SK-N-SH treated with all-trans-retinoic acid at 6 μM for 48 hours (cell line): Measurements from ENCODE around the gene TINAGL1.

Source experiments
- BACH2 ChIP-seq: fragments of 250-450 bp; sonication (Bioruptor Pico); IDR thresholded peaks from 2 replicates; pipeline ENCODE4 v1.9.0; 2021; ENCODE audit warnings: mild to moderate bottlenecking, borderline replicate concordance
- CSDC2 ChIP-seq: fragments of 250-450 bp; sonication (Bioruptor Pico); IDR thresholded peaks from 2 replicates; pipeline ENCODE4 v1.5.0; 2020; ENCODE audit warnings: mild to moderate bottlenecking, moderate library complexity
- RARB ChIP-seq: fragments of 250-450 bp; sonication (Bioruptor Pico); IDR thresholded peaks from 2 replicates; pipeline ENCODE4 v1.8.0; 2021; ENCODE audit warnings: mild to moderate bottlenecking, moderate library complexity
- TOX ChIP-seq: fragments of 250-450 bp; sonication (Bioruptor Pico); IDR thresholded peaks from 2 replicates; pipeline ENCODE4 v1.8.0; 2021; ENCODE audit warnings: mild to moderate bottlenecking, moderate library complexity, borderline replicate concordance
- ZFP3 ChIP-seq: fragments of 250-450 bp; sonication (Bioruptor Pico); IDR thresholded peaks from 2 replicates; pipeline ENCODE4 v1.5.0; 2020; ENCODE audit warnings: mild to moderate bottlenecking, moderate library complexity
- ZFP30 ChIP-seq: fragments of 450-650 bp; formaldehyde crosslinking; IDR thresholded peaks from 2 replicates; pipeline ENCODE4 v1.5.0; 2022; ENCODE audit warnings: mild to moderate bottlenecking, moderate library complexity
- ZNF70 ChIP-seq: fragments of 450-650 bp; formaldehyde crosslinking; IDR thresholded peaks from 2 replicates; pipeline ENCODE4 v1.5.0; 2020; ENCODE audit warnings: mild to moderate bottlenecking, moderate library complexity
- TF ChIP-seq, protein P1 (sequence below): fragments of 250-450 bp; sonication (Bioruptor Pico); IDR thresholded peaks from 2 replicates; pipeline ENCODE4 v1.5.0; 2020; ENCODE audit warnings: mild to moderate bottlenecking, moderate library complexity
- TF ChIP-seq, protein P2 (sequence below): fragments of 250-450 bp; sonication (Bioruptor Pico); IDR thresholded peaks from 2 replicates; pipeline ENCODE4 v1.8.0; 2021; ENCODE audit warnings: low read depth, mild to moderate bottlenecking, moderate library complexity, borderline replicate concordance
- TF ChIP-seq, protein P3 (sequence below): fragments of 250-450 bp; sonication (Bioruptor Pico); IDR thresholded peaks from 2 replicates; pipeline ENCODE4 v1.8.0; 2020; ENCODE audit warnings: mild to moderate bottlenecking, moderate library complexity, borderline replicate concordance

DNA sequence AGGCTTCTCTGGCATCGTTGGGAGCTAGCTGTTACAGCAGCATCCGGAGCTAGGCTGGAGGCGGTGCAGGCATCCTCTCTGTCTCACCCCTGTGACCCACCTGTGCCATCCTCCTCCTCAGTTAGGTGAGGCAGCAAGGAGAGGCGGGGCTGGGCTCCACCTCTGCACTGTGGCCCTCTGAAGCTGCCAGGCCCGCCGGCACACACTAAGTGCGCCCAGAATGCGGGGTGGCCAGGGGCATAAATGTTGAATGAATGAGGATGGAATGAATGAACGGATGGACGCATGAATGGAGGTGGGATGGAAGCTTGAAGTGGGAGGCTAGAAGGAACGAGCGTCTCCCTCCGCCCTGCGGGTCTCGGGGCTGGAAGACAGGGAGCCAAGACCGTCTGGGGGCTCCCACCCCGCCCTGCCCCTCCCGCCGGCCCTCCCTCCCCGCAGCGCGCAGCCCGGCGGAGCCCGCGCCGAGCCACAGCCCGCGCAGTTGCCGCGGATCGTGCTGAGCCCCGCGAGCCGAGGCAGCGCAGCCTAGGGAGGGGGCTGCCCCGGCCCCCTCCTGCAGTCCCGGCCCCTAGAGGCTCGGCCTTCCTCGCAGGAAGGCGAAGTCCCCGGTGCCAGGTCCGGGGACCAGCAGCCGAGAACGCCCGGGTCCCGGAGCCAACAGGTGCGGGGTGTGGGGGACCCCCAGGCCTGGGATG is 41.1 kb downstream of the TINAGL1 start, which contains the start of gene HCRTR1:
- TF ChIP-seq RARB (CRISPR knock-in tag) (no peak), BACH2 (CRISPR knock-in tag) (no peak), ZFP3 (CRISPR knock-in tag) (no peak), TOX (CRISPR knock-in tag) (no peak), ZFP30 (no peak), ZNF70 (CRISPR knock-in tag) (no peak), CSDC2 (no peak)
- TF ChIP-seq, protein P1, sequence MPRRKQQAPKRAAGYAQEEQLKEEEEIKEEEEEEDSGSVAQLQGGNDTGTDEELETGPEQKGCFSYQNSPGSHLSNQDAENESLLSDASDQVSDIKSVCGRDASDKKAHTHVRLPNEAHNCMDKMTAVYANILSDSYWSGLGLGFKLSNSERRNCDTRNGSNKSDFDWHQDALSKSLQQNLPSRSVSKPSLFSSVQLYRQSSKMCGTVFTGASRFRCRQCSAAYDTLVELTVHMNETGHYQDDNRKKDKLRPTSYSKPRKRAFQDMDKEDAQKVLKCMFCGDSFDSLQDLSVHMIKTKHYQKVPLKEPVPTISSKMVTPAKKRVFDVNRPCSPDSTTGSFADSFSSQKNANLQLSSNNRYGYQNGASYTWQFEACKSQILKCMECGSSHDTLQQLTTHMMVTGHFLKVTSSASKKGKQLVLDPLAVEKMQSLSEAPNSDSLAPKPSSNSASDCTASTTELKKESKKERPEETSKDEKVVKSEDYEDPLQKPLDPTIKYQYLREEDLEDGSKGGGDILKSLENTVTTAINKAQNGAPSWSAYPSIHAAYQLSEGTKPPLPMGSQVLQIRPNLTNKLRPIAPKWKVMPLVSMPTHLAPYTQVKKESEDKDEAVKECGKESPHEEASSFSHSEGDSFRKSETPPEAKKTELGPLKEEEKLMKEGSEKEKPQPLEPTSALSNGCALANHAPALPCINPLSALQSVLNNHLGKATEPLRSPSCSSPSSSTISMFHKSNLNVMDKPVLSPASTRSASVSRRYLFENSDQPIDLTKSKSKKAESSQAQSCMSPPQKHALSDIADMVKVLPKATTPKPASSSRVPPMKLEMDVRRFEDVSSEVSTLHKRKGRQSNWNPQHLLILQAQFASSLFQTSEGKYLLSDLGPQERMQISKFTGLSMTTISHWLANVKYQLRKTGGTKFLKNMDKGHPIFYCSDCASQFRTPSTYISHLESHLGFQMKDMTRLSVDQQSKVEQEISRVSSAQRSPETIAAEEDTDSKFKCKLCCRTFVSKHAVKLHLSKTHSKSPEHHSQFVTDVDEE, result no peak
- TF ChIP-seq, protein P2, sequence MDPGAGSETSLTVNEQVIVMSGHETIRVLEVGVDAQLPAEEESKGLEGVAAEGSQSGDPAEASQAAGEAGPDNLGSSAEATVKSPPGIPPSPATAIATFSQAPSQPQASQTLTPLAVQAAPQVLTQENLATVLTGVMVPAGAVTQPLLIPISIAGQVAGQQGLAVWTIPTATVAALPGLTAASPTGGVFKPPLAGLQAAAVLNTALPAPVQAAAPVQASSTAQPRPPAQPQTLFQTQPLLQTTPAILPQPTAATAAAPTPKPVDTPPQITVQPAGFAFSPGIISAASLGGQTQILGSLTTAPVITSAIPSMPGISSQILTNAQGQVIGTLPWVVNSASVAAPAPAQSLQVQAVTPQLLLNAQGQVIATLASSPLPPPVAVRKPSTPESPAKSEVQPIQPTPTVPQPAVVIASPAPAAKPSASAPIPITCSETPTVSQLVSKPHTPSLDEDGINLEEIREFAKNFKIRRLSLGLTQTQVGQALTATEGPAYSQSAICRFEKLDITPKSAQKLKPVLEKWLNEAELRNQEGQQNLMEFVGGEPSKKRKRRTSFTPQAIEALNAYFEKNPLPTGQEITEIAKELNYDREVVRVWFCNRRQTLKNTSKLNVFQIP (CRISPR knock-in tag), result no peak
- TF ChIP-seq, protein P3, sequence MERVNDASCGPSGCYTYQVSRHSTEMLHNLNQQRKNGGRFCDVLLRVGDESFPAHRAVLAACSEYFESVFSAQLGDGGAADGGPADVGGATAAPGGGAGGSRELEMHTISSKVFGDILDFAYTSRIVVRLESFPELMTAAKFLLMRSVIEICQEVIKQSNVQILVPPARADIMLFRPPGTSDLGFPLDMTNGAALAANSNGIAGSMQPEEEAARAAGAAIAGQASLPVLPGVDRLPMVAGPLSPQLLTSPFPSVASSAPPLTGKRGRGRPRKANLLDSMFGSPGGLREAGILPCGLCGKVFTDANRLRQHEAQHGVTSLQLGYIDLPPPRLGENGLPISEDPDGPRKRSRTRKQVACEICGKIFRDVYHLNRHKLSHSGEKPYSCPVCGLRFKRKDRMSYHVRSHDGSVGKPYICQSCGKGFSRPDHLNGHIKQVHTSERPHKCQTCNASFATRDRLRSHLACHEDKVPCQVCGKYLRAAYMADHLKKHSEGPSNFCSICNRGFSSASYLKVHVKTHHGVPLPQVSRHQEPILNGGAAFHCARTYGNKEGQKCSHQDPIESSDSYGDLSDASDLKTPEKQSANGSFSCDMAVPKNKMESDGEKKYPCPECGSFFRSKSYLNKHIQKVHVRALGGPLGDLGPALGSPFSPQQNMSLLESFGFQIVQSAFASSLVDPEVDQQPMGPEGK, result no peak
